VCaP (cell line): Measurements from ENCODE around the gene H1-8.

Experiments used
- H3K27ac ChIP-seq: fragments of 450-650 bp; 2 replicates; pipeline ENCODE4 v1.5.1; 2017
- TF ChIP-seq, protein P1 (sequence below): fragments of 450-650 bp; conservative IDR thresholded peaks from 2 replicates; pipeline ENCODE4 v1.5.1; 2017; ENCODE audit warnings: mild to moderate bottlenecking, moderate library complexity

The H1-8 gene

GRCh38 chr3:129567176-129567705 lies 24.3 kb downstream of the H1-8 start:
- TF ChIP-seq, protein P1, sequence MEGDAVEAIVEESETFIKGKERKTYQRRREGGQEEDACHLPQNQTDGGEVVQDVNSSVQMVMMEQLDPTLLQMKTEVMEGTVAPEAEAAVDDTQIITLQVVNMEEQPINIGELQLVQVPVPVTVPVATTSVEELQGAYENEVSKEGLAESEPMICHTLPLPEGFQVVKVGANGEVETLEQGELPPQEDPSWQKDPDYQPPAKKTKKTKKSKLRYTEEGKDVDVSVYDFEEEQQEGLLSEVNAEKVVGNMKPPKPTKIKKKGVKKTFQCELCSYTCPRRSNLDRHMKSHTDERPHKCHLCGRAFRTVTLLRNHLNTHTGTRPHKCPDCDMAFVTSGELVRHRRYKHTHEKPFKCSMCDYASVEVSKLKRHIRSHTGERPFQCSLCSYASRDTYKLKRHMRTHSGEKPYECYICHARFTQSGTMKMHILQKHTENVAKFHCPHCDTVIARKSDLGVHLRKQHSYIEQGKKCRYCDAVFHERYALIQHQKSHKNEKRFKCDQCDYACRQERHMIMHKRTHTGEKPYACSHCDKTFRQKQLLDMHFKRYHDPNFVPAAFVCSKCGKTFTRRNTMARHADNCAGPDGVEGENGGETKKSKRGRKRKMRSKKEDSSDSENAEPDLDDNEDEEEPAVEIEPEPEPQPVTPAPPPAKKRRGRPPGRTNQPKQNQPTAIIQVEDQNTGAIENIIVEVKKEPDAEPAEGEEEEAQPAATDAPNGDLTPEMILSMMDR, result no peak
- no peak overlapping the region for H3K27ac ChIP-seq

DNA sequence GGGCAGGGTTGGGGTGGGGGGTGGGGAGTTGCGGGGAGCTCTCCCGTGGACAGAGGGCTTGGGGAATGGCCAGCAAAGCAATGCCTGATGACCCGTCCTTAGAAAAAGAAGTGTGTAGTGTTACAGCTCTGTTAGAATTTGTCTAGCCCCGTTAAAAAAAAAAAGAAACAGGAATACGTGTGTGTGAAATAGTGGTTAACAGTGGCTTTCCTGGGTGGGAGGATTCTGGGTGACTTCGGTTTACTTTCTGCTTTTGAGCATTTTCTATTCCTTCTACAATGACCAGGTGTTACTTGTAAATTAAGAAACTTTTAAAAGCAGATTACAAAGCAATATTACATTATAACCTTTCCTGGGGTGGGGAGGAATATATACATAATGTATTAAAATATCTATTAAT lies 25.0 kb downstream of the H1-8 start:
- TF ChIP-seq, protein P1, result no peak
- H3K27ac ChIP-seq, result no peak overlapping the region

- TF ChIP-seq, protein P1, result no peak
- no peak overlapping the region for H3K27ac ChIP-seq
Observed at GRCh38 chr3:129569856-129570255, 26.9 kb downstream of the H1-8 start.

- TF ChIP-seq, protein P1, result no peak
- H3K27ac ChIP-seq, result no peak overlapping the region
Observed at GRCh38 chr3:129571605-129572547, 28.9 kb downstream of the H1-8 start.

- H3K27ac ChIP-seq, result no peak overlapping the region
- TF ChIP-seq, protein P1, result no peak
Observed at GRCh38 chr3:129572603-129573002, 29.6 kb downstream of the H1-8 start.

GRCh38 chr3:129573493-129573892 lies 30.5 kb downstream of the H1-8 start:
- TF ChIP-seq, protein P1, result no peak
- no peak overlapping the region for H3K27ac ChIP-seq

DNA sequence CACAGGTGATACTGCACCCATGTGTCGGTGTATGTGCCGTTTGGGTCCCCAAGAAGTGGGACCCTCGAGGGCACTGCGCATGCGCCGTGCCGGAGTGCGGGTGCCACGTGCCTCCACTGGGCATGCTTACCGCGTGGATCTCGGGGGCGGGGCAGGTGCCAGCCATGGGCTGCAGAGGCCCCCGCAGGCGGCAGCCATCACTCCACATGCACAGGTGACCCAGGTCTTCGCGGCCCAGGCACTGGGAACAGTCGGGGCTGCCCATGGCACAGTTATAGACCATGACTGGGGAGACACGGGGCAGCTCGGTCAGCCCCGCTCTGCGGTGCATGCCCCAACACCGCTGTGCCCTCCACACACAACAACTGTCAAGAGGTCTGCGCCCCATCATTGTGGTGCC lies 31.2 kb downstream of the H1-8 start:
- H3K27ac ChIP-seq, result no peak overlapping the region
- TF ChIP-seq, protein P1, result no peak
